ENCODE measurements around the gene IQCM. TPM values are rescaled to one million over a fixed set of nuclear protein-coding genes. Genes with fewer than 3 reads are reported as not detected.

Gene IQCM
- total RNA-seq, 1 donor: not detected

DNA sequence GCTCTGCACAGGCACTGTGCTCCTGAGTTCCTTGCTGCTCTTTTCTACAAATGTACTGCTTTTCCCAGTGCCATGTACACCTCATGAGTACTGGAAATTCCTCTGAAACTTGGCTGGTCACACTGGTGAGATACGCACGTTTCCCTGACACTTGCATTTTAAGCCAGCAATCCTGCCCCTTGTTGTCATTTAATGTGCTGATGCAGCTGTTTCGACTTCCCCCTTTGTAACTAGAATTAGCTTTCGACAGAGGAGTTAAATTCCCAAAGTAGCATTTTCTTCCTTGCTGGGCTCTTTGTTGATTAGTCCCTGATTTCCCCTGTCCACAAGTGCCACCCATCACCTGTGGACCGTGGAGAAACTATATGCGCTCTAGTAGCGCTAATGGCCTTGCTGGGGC lies 77.5 kb downstream of the IQCM start:
- no peak for TF ChIP-seq CTCF (IDR thresholded peaks at IDR 0.05; ENCODE audit: insufficient read depth, low read depth, low read length)
- no peak overlapping the region for H3K4me3 ChIP-seq (ENCODE audit: low read depth, low read length)
- no peak for DNase-seq (ENCODE audit: low read depth)

DNA sequence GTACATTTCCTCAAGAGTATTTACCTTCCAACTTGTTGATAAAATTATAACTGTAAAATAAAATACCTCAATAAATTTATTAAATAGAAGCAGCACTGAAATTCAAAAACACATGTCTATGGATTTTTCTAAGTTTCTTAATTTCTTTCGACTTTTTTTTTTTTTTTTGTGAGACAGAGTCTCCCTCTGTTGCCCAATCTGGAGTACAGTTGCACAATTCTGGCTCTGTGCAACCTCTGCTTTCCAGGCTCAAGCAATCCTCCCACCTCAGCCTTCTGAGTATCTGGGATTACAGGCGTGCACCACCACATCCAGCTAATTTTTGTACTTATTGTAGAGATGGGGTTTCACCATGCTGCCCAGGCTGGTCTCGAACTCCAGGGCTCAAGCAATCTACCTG lies 79.8 kb downstream of the IQCM start:
- H3K4me3 ChIP-seq (ENCODE audit: low read depth, low read length): no peak overlapping the region
- no peak for TF ChIP-seq CTCF (IDR thresholded peaks at IDR 0.05; ENCODE audit: insufficient read depth, low read depth, low read length)
- DNase-seq (ENCODE audit: low read depth): peak; percentile 49

- no peak overlapping the region for H3K4me3 ChIP-seq (ENCODE audit: low read depth, low read length)
- no peak for TF ChIP-seq CTCF (IDR thresholded peaks at IDR 0.05; ENCODE audit: insufficient read depth, low read depth, low read length)
Observed at GRCh38 chr4:149728444-149728843, 87.2 kb downstream of the IQCM start.

DNA sequence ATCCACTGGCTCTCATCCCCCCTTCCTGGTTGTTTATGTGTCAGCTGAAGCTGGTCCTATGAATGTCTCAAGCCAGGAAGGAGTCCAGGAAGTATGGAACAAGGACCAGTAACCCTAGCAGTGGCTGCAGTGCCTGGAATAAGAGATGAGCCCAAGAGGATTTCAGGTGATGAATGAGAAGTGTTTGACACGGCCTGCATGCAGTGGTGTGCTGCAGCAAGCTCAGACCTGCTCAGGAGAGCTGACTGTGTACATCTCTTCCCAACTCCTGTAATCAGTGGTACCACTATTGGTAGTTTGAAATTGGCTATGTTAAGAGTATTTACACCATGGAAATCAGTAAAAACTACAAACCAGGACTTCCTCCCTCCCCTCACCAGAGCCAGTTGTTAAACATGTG lies 88.0 kb downstream of the IQCM start:
- no peak for TF ChIP-seq CTCF (IDR thresholded peaks at IDR 0.05; ENCODE audit: insufficient read depth, low read depth, low read length)
- no peak for DNase-seq (ENCODE audit: low read depth)
- H3K4me3 ChIP-seq (ENCODE audit: low read depth, low read length): no peak overlapping the region

More at GRCh38 chr4:149728444-149728843, 87.2 kb downstream of the IQCM start:
- DNase-seq (ENCODE audit: low read depth): no peak

GRCh38 chr4:149723065-149723464 lies 92.6 kb downstream of the IQCM start:
- DNase-seq (ENCODE audit: low read depth): no peak
- no peak overlapping the region for H3K4me3 ChIP-seq (ENCODE audit: low read depth, low read length)
- no peak for TF ChIP-seq CTCF (IDR thresholded peaks at IDR 0.05; ENCODE audit: insufficient read depth, low read depth, low read length)

DNA sequence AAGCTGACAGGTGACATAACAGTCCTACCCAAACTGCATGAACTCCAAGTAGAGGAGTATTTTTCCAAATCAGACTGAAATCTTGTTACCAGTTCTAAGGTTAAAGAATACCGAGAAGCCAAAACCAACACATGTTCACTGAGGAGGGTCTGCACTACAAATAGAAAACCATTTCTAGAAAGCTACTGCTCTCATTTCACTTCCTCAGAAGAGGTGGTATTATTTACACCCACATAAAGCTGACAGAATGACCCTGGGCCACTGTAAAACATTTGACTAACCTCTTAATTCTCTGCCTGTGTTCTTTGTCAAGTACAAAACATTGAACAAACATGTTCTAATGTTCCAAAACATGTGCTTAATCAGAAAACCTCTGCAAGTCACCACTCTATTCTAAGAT lies 95.8 kb downstream of the IQCM start:
- no peak for DNase-seq (ENCODE audit: low read depth)
- TF ChIP-seq CTCF (IDR thresholded peaks at IDR 0.05; ENCODE audit: insufficient read depth, low read depth, low read length): no peak
- H3K4me3 ChIP-seq (ENCODE audit: low read depth, low read length): no peak overlapping the region

- no peak overlapping the region for H3K4me3 ChIP-seq (ENCODE audit: low read depth, low read length)
- DNase-seq (ENCODE audit: low read depth): no peak
- no peak for TF ChIP-seq CTCF (IDR thresholded peaks at IDR 0.05; ENCODE audit: insufficient read depth, low read depth, low read length)
Observed at GRCh38 chr4:149719357-149719756, 96.3 kb downstream of the IQCM start.

All from fibroblast of villous mesenchyme (primary cell).